ENCODE results near the gene KIAA1549.

GRCh38 chr7:138919911-138920310 is 61.3 kb downstream of the KIAA1549 start:
- no peak for TF ChIP-seq CTCF (IDR thresholded peaks at IDR 0.05)
- TF ChIP-seq POLR2A (IDR thresholded peaks at IDR 0.05) = no peak

Measured in testis (tissue), 2 donors.